B cell (primary cell): ENCODE data around the gene GLB1L2. TPM values are rescaled to one million over a fixed set of nuclear protein-coding genes. Genes with fewer than 3 reads are reported as not detected.

Experiments
- ATAC-seq: fragments of 200-7000 bp; cut with Tn5 transposase; one replicate; pipeline ENCODE4 v1.10.0; 2021; ENCODE audit warnings: low read depth, mild to moderate bottlenecking, moderate number of reproducible peaks, moderate library complexity
- CTCF ChIA-PET: fragments of 350-600 bp; sonication (Branson Sonifier 250); formaldehyde crosslinking; loops from one replicate; lab custom pipeline; 2021; ENCODE audit warnings: antibody characterized with exemption, inconsistent platforms; lab: Charles Lee
- POLR2A ChIA-PET: fragments of 350-600 bp; sonication (Branson Sonifier 250); formaldehyde crosslinking; loops from one replicate; lab custom pipeline; 2021; ENCODE audit warnings: antibody characterized with exemption; lab: Charles Lee
- DNase-seq: peaks from one replicate; pipeline ENCODE4 v3.0.0; 2013
- H2AFZ ChIP-seq: 2 replicates; pipeline ENCODE4 v1.6.1; 2012; ENCODE audit warnings: mild to moderate bottlenecking, low read depth, low read length; ENCODE audit not compliant: insufficient read depth, poor library complexity, severe bottlenecking
- H3K27ac ChIP-seq, 2 donors: 1 replicate in 1 of 2; 2 replicates in 1 of 2; pipeline ENCODE4 v1.5.1; 2012 to 2013; ENCODE audit warnings: low read length in 2 of 2, mild to moderate bottlenecking in 2 of 2, moderate library complexity in 1 of 2
- H3K27me3 ChIP-seq, 4 experiments: fragments of 200-600 bp in 1 of 4; sonication (generic) in 1 of 4; replicated peaks in 1 of 4; 1 replicate in 2 of 4; 2 replicates in 2 of 4; pipeline versions ENCODE4 v1.6.1 to v1.7.0; 2013 to 2016; ENCODE audit warnings: low read length in 3 of 4, mild to moderate bottlenecking in 2 of 4, mixed read lengths in 1 of 4, moderate library complexity in 1 of 4; ENCODE audit not compliant: insufficient read depth in 4 of 4, control insufficient read depth in 3 of 4; ENCODE audit errors: control extremely low read depth in 1 of 4
- H3K36me3 ChIP-seq, 2 experiments: replicated peaks in 1 of 2; 1 replicate in 1 of 2; 2 replicates in 1 of 2; pipeline versions ENCODE4 v1.6.1 to v1.7.1; 2013; ENCODE audit warnings: low read length in 1 of 2; ENCODE audit not compliant: insufficient read depth in 2 of 2, control insufficient read depth in 1 of 2; ENCODE audit errors: control extremely low read depth in 1 of 2, extremely low read depth in 1 of 2
- H3K4me1 ChIP-seq, 2 donors: fragments of 200-600 bp in 1 of 2; sonication (generic) in 1 of 2; 1 replicate in 1 of 2; 2 replicates in 1 of 2; pipeline versions ENCODE4 v1.5.1 to v1.6.1; 2013 to 2017; ENCODE audit warnings: low read length in 2 of 2; ENCODE audit not compliant: control insufficient read depth in 2 of 2, insufficient read depth in 2 of 2
- H3K4me2 ChIP-seq: replicated peaks from 2 replicates; pipeline ENCODE3; 2012; ENCODE audit warnings: mild to moderate bottlenecking, low read depth, low read length; ENCODE audit not compliant: poor library complexity, severe bottlenecking
- H3K4me3 ChIP-seq, 5 experiments: fragments of 200-600 bp in 1 of 5; sonication (generic) in 1 of 5; 1 replicate in 3 of 5; 2 replicates in 2 of 5; pipeline versions ENCODE4 v1.5.1 to v1.7.0; 2011 to 2016; ENCODE audit warnings: low read length in 4 of 5, mild to moderate bottlenecking in 4 of 5, low read depth in 2 of 5, control low read depth in 1 of 5, moderate library complexity in 1 of 5; ENCODE audit not compliant: insufficient read depth in 1 of 5; ENCODE audit errors: control extremely low read depth in 1 of 5, extremely low read depth in 1 of 5
- H3K79me2 ChIP-seq: fragments of 200-600 bp; sonication (generic); one replicate; pipeline ENCODE4 v1.6.0; 2016; ENCODE audit warnings: low read length; ENCODE audit not compliant: control insufficient read depth, insufficient read depth
- H3K9ac ChIP-seq: fragments of 200-600 bp; sonication (generic); 2 replicates; pipeline ENCODE4 v1.6.1; 2017; ENCODE audit warnings: mild to moderate bottlenecking, low read length, moderate library complexity
- H3K9me3 ChIP-seq, 3 donors: one replicate each; pipeline versions ENCODE4 v1.6.1 to v1.7.1; 2013; ENCODE audit warnings: low read length in 2 of 3; ENCODE audit not compliant: control insufficient read depth in 2 of 3, insufficient read depth in 1 of 3; ENCODE audit errors: control extremely low read depth in 1 of 3
- H4K20me1 ChIP-seq: 2 replicates; pipeline ENCODE4 v1.6.0; 2012; ENCODE audit warnings: mild to moderate bottlenecking, low read length; ENCODE audit not compliant: insufficient read depth, control insufficient read depth, poor library complexity, severe bottlenecking
- H3K27ac Mint-ChIP-seq: one replicate; pipeline ENCODE4 v1.8.0; 2021; ENCODE audit warnings: mixed read lengths
- H3K27me3 Mint-ChIP-seq: one replicate; pipeline ENCODE4 v1.8.0; 2021; ENCODE audit warnings: mixed read lengths
- H3K4me1 Mint-ChIP-seq: one replicate; pipeline ENCODE4 v1.8.0; 2021; ENCODE audit warnings: mixed read lengths
- H3K4me3 Mint-ChIP-seq: one replicate; pipeline ENCODE4 v1.8.0; 2021; ENCODE audit warnings: mixed read lengths
- H3K9me3 Mint-ChIP-seq: one replicate; pipeline ENCODE4 v1.8.0; 2022; ENCODE audit warnings: mixed read lengths; ENCODE audit not compliant: insufficient read depth
- CTCF ChIP-seq: fragments of 200-600 bp; IDR thresholded peaks from one replicate; pipeline ENCODE4 v1.8.0; 2022; ENCODE audit warnings: antibody characterized with exemption, mild to moderate bottlenecking
- EZH2 ChIP-seq: IDR thresholded peaks from 2 replicates; pipeline ENCODE4 v1.6.1; 2012; ENCODE audit warnings: borderline replicate concordance, low read depth, mild to moderate bottlenecking, moderate library complexity, low read length; ENCODE audit not compliant: insufficient read depth, poor library complexity, severe bottlenecking
- WGBS: methylation state at CpG from one replicate; pipeline ENCODE4 v1.1.5; 2013; ENCODE audit warnings: missing lambda C conversion rate; ENCODE audit not compliant: insufficient coverage; 5-methylcytosine and 5-hydroxymethylcytosine counted together
- intact Hi-C: fragments of 100-400 bp; cut with micrococcal nuclease; formaldehyde crosslinking; loops from one replicate; pipeline ENCODE4 v1.10.0; 2022
- polyA plus RNA-seq: library from polyadenylated mRNA; depleted of rRNA; stranded (reverse); fragments of >200 nt; gene quantifications from 2 replicates; pipeline ENCODE4 v1.2.3, GENCODE V29; 2012
- total RNA-seq, 2 donors: library from RNA; stranded (reverse); fragments of 120-200 nt in 1 of 2; gene quantifications; 1 replicate in 1 of 2; 2 replicates in 1 of 2; pipeline versions ENCODE4 v1.2.3 to v1.2.4, GENCODE V29; 2013 to 2022

Gene GLB1L2
- total and polyA plus RNA-seq, 2 donors (not counting 1 experiment from before 2014, with no cell fraction given), result 0.31 to 0.44 TPM

- POLR2A ChIA-PET, result no interaction called here
- Mint-ChIP-seq H3K4me3 (no peak overlapping the region), H3K4me1 (no peaks in the 10 kb centered on the region), H3K27ac (no peak overlapping the region), H3K9me3 (no peaks in the 10 kb centered on the region), H3K27me3 (no peaks in the 10 kb centered on the region)
- WGBS, result 91% methylated on average over 18 of the region's 21 CpGs
- Histone ChIP-seq H3K36me3 (no peaks in the 10 kb centered on the region), H3K27ac (no peak overlapping the region), H3K4me1 (no peaks in the 10 kb centered on the region), H3K79me2 (no peaks in the 10 kb centered on the region), H4K20me1 (no peaks in the 10 kb centered on the region), H3K4me2 (no peak overlapping the region), H3K27me3 (no peaks in the 10 kb centered on the region), H2AFZ (no peak overlapping the region), H3K9me3 (no peaks in the 10 kb centered on the region), H3K9ac (no peak overlapping the region), H3K4me3 (no peak overlapping the region)
- TF ChIP-seq CTCF (no peak), EZH2 (no peak)
- CTCF ChIA-PET, result no interaction called here
- ATAC-seq (no peak), DNase-seq (no peak)
- intact Hi-C loops, result no loop called here
Measured at GRCh38 chr11:134392953-134393615, 61.3 kb downstream of the GLB1L2 start.

- Histone ChIP-seq H3K4me2 (no peak overlapping the region), H4K20me1 (no peaks in the 10 kb centered on the region), H3K4me1 (no peaks in the 10 kb centered on the region), H3K9me3 (no peaks in the 10 kb centered on the region), H3K4me3 (no peak overlapping the region), H2AFZ (no peak overlapping the region), H3K9ac (no peak overlapping the region), H3K79me2 (no peaks in the 10 kb centered on the region), H3K36me3 (no peaks in the 10 kb centered on the region), H3K27me3 (no peaks in the 10 kb centered on the region), H3K27ac (no peak overlapping the region)
- DNase-seq, result no peak
- TF ChIP-seq CTCF (no peak), EZH2 (no peak)
- Mint-ChIP-seq H3K4me1 (no peaks in the 10 kb centered on the region), H3K4me3 (no peak overlapping the region), H3K27ac (no peak overlapping the region), H3K9me3 (no peaks in the 10 kb centered on the region), H3K27me3 (no peaks in the 10 kb centered on the region)
- CTCF ChIA-PET, result no interaction called here
- intact Hi-C loops, result no loop called here
- POLR2A ChIA-PET, result no interaction called here
- WGBS, result 60% methylated on average over 14 of the region's 14 CpGs
- ATAC-seq, result no peak
Measured at GRCh38 chr11:134393638-134394037, 61.9 kb downstream of the GLB1L2 start.
